Stimulated activated CD8-positive, alpha-beta memory T cell treated with anti-CD3 and anti-CD28 coated beads, Interleukin-4, amount 100 ng/mL, for 48 hours (primary cell): ENCODE measurements around the gene CALD1.
"Not testable (repeated sequence)": the region's sequence is repeated elsewhere in the genome, so short reads cannot be mapped to it uniquely, and the experiment has no call there.

ENCODE experiments used
- DNase-seq: peaks from one replicate; pipeline ENCODE4 v3.0.0-alpha.2; 2020

The CALD1 gene

DNA sequence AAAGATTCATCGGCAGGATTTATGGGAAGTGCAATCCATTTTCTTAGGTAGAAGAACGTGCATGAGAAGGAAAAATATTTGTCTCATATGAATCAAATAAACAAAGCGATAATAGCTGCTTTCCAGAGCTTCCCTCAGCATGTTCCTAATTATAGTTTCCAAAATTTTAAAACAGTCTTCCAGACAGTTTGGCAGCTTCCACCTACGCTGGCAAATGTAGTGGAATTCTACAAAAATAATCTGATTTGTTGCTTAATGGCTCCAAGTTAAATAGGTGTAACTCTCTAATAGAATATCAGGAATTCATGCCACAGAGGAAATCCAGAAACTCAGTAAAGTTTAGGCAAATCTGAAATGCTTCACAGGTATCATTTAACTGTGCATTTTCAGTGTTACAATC is 183.6 kb downstream of the CALD1 start:
- DNase-seq: no peak

- DNase-seq: no peak
These were observed 187.3 kb downstream of the CALD1 start for GRCh38 chr7:134966691-134967090.

DNA sequence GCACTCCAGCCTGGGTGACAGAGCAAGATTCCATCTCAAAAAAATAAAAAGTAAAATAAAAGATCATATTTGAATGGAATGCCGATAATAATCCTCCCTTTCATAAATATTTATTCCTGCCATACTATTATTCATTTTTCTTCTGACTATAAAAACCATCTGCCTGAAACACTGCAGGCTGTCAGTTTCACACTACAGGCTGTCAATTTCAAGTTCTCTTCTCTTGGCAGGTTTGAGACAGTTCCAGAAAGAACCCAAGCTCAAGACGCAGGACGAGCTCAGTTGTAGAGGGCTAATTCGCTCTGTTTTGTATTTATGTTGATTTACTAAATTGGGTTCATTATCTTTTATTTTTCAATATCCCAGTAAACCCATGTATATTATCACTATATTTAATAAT is 188.7 kb downstream of the CALD1 start:
- DNase-seq: no peak

DNA sequence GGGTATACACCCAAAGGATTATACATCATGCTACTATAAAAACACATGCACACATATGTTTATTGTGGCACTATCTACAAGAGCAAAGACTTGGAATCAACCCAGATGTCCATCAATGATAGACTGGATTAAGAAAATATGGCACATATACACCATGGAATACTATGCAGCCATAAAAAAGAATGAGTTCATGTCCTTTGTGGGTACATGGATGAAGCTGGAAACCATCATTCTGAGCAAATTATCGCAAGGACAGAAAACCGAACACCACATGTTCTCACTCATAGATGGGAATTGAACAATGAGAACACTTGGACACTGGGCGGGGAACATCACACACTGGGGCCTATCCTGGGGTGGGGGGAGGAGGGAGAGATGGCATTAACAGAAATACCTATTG is 202.2 kb downstream of the CALD1 start:
- not testable (repeated sequence) for DNase-seq

DNA sequence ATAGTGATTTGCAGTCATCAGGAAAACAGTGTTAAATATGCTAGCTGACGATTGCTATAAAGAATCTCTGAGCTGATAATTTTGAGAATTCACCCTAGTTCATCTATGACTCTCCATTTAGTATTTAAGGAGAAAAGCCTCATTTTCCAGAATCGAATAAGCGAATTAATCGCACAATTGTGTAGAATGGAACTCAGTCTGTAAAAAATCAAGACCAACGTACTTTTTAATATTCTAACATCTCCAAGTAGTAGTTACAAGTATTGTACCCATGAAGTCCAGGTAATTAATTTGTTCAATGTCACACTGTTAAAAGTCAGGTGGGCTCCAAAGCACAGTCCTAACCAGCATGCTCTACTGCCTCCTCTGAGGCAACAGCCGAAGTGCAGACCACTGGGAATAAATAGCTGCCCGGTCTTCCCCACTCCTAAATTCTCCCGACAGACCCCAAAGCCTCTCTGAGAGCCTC is 206.5 kb downstream of the CALD1 start:
- DNase-seq: no peak

DNA sequence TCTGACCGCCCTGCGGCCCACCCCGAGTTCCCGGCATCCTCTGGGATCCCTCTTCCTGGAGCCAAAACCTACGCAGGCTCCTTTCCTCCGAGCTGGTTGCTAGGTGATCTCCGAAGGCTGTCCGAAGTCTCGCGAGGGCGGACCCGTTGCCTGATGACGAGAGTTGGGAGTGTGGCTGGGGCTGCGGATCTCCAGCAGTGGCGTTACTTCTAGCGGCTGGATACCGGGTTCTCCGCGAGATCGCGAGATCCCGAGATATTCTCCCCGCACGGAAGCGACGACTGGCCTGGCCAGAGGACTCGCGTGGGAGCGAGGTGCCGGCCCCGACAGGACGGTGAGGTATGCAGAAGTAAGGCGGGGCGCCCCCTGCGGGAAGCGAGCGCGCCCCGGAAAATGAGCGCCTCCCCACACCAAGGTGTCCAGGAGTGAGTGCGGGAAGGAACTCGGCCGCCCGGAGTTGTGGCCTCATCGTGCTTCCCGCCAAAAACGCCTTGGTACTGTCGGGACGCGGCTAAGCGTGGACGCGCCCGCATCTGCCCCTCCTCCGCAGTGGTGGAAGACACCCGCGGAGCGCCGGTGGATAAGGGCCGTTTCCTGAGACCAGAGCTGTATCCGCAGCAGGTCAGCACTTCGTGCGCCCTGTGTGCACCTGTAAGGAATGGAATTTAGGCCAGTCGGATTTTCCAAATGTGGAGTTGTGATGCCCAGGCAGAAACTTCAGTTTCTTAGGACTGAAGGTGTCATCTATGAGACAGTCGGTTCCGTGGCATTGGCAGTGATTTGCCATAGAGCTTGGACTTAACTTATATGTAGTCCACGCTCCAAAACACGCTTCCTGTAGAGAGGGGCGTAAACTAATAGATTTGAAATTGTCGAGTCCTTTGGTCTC is 207.2 kb downstream of the CALD1 start, which contains the start of gene AGBL3:
Gene AGBL3, plus strand, starts transcription at position 146 of the 889 bp plus-strand sequence. CDS start 1,426 bp downstream, outside the sequence.
- DNase-seq: peak; percentile 93

- no peak for DNase-seq
These were observed 208.7 kb downstream of the CALD1 start for GRCh38 chr7:134988161-134988560.

DNA sequence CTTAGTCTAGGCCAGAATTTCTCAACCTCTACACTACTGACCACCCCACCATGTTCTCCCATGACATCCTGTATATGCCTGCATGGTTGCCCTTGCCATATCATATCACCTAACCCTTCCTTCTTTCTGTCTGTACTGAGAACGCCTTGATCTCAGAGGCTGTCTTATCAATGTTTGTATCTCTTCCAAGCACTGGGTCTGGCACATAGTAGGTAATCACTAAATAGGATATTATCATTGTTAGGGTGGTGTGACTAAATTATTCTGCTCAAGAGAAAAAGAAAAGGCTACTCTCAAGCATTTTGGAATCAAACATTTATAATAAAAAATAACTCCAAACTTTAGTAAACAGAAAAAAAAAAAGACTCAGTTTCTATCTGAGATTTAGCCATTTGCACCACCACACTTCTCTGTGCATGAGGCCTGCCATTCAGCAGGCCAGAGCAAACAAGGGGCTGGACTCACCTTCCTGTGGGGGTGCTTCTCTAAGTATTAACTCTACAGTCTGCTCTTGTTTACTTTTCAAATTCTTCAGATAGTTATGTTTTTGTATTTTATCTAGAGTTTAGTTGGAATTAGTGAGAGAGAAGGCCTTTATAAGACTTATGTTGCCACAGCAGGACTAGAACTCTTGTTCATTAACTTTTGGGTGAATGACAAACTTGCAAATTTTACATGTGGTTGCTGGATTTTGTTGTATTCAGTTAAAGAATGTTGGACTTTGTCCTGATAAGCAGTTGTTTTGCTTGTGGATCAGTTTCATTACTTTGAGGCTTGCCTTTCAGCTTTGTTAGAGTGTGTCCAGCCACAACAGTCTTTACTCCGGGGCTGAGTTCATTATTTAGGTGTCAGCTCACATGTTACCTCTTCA is 212.3 kb downstream of the CALD1 start:
- DNase-seq: no peak

GRCh38 chr7:134992626-134993179 is 213.3 kb downstream of the CALD1 start:
- peak; percentile 49 for DNase-seq

- no peak for DNase-seq
These were observed 214.5 kb downstream of the CALD1 start for GRCh38 chr7:134993877-134994456.

- peak; percentile 30 for DNase-seq
These were observed 216.0 kb downstream of the CALD1 start for GRCh38 chr7:134995239-134996096.

- no peak for DNase-seq
These were observed 216.7 kb downstream of the CALD1 start for GRCh38 chr7:134996097-134996550.

GRCh38 chr7:134997214-134997885 is 217.9 kb downstream of the CALD1 start:
- no peak for DNase-seq

DNA sequence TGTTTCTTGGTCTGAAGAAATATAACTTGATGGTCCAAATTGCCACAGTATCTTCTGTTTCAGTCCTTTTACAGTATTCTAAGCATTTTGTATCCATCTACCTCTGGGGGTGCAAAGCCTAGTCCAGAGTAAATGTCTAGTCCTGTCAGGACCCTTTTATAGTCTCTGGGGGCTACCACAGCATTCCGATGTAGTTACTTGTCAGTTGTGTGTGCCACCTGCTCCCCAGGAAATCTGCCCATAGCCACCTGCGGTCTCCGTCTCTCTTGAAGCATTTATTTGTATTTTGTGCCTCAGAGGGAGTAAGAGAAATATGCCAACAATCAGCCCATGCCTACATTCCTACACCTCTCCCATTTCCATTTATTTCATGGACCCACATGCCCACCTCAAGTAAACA is 219.7 kb downstream of the CALD1 start:
- no peak for DNase-seq

DNA sequence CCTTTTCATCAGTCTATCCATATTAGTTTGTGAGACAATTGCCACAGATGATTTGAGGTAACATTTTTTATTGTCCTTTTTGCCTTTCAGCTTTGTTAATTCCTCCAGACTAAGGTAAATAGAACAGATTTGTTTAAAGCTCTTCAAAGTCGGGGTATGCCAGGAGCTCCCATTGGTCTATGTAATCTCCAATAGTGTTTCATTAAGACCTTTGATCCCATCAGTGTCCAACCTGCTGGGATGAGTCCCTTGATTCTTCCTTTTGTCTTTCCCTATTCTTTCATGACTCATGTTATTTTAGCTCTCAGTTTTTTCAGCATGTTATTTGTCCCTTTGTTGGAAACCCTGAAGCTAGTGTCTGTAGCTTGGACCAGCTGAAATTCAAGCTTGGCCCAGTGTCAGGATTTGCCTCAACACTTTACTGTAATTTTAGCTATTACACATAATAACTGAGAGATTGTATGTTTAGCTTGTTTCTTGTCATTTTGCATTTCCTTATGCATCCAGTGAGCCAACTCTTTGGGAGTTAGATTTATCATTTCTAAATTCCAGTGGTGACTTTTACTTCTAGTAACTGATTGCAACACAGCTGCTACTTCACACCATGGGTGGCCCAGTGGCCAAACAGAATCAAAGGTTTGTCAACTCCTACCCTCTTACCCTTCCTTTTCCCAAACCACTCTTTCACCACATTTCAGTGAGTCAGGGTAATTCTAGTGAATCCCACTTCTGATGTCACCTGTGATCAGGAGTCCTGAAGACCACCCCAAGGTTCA is 222.1 kb downstream of the CALD1 start:
- DNase-seq: no peak

DNA sequence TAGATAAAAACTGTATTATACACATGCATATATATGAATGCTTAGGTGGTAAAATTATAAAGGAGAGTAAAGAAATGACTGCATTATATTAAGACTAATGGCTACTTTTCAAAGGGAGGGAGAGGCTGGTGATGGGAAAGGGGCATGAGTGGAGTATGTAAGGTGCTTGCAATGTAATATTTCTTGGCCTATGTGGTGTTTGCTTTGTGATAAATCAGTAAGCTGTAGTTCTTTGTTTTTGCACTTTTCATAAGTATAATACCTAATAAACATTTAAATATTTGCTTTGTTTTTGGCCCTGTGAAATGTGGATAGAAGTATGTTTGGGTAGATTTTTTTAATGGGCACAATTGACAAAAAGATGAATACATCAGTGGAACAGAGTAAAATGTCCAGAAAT is 232.8 kb downstream of the CALD1 start:
- no peak for DNase-seq
